B cell (primary cell): Measurements from ENCODE around the gene DNPH1. TPM values are rescaled to one million over a fixed set of nuclear protein-coding genes. Genes with fewer than 3 reads are reported as not detected.

Experiments
- ATAC-seq: fragments of 200-7000 bp; cut with Tn5 transposase; one replicate; pipeline ENCODE4 v1.10.0; 2021; ENCODE audit warnings: low read depth, mild to moderate bottlenecking, moderate number of reproducible peaks, moderate library complexity
- CTCF ChIA-PET: fragments of 350-600 bp; sonication (Branson Sonifier 250); formaldehyde crosslinking; loops from one replicate; lab custom pipeline; 2021; ENCODE audit warnings: antibody characterized with exemption, inconsistent platforms; lab: Charles Lee
- POLR2A ChIA-PET: fragments of 350-600 bp; sonication (Branson Sonifier 250); formaldehyde crosslinking; loops from one replicate; lab custom pipeline; 2021; ENCODE audit warnings: antibody characterized with exemption; lab: Charles Lee
- DNase-seq: peaks from one replicate; pipeline ENCODE4 v3.0.0; 2013
- H2AFZ ChIP-seq: 2 replicates; pipeline ENCODE4 v1.6.1; 2012; ENCODE audit warnings: mild to moderate bottlenecking, low read depth, low read length; ENCODE audit not compliant: insufficient read depth, poor library complexity, severe bottlenecking
- H3K27ac ChIP-seq, 2 donors: 1 replicate in 1 of 2; 2 replicates in 1 of 2; pipeline ENCODE4 v1.5.1; 2012 to 2013; ENCODE audit warnings: low read length in 2 of 2, mild to moderate bottlenecking in 2 of 2, moderate library complexity in 1 of 2
- H3K27me3 ChIP-seq, 4 experiments: fragments of 200-600 bp in 1 of 4; sonication (generic) in 1 of 4; replicated peaks in 1 of 4; 1 replicate in 2 of 4; 2 replicates in 2 of 4; pipeline versions ENCODE4 v1.6.1 to v1.7.0; 2013 to 2016; ENCODE audit warnings: low read length in 3 of 4, mild to moderate bottlenecking in 2 of 4, mixed read lengths in 1 of 4, moderate library complexity in 1 of 4; ENCODE audit not compliant: insufficient read depth in 4 of 4, control insufficient read depth in 3 of 4; ENCODE audit errors: control extremely low read depth in 1 of 4
- H3K36me3 ChIP-seq, 2 experiments: replicated peaks in 1 of 2; 1 replicate in 1 of 2; 2 replicates in 1 of 2; pipeline versions ENCODE4 v1.6.1 to v1.7.1; 2013; ENCODE audit warnings: low read length in 1 of 2; ENCODE audit not compliant: insufficient read depth in 2 of 2, control insufficient read depth in 1 of 2; ENCODE audit errors: control extremely low read depth in 1 of 2, extremely low read depth in 1 of 2
- H3K4me1 ChIP-seq, 2 donors: fragments of 200-600 bp in 1 of 2; sonication (generic) in 1 of 2; 1 replicate in 1 of 2; 2 replicates in 1 of 2; pipeline versions ENCODE4 v1.5.1 to v1.6.1; 2013 to 2017; ENCODE audit warnings: low read length in 2 of 2; ENCODE audit not compliant: control insufficient read depth in 2 of 2, insufficient read depth in 2 of 2
- H3K4me2 ChIP-seq: replicated peaks from 2 replicates; pipeline ENCODE3; 2012; ENCODE audit warnings: mild to moderate bottlenecking, low read depth, low read length; ENCODE audit not compliant: poor library complexity, severe bottlenecking
- H3K4me3 ChIP-seq, 5 experiments: fragments of 200-600 bp in 1 of 5; sonication (generic) in 1 of 5; 1 replicate in 3 of 5; 2 replicates in 2 of 5; pipeline versions ENCODE4 v1.5.1 to v1.7.0; 2011 to 2016; ENCODE audit warnings: low read length in 4 of 5, mild to moderate bottlenecking in 4 of 5, low read depth in 2 of 5, control low read depth in 1 of 5, moderate library complexity in 1 of 5; ENCODE audit not compliant: insufficient read depth in 1 of 5; ENCODE audit errors: control extremely low read depth in 1 of 5, extremely low read depth in 1 of 5
- H3K79me2 ChIP-seq: fragments of 200-600 bp; sonication (generic); one replicate; pipeline ENCODE4 v1.6.0; 2016; ENCODE audit warnings: low read length; ENCODE audit not compliant: control insufficient read depth, insufficient read depth
- H3K9ac ChIP-seq: fragments of 200-600 bp; sonication (generic); 2 replicates; pipeline ENCODE4 v1.6.1; 2017; ENCODE audit warnings: mild to moderate bottlenecking, low read length, moderate library complexity
- H3K9me3 ChIP-seq, 3 donors: one replicate each; pipeline versions ENCODE4 v1.6.1 to v1.7.1; 2013; ENCODE audit warnings: low read length in 2 of 3; ENCODE audit not compliant: control insufficient read depth in 2 of 3, insufficient read depth in 1 of 3; ENCODE audit errors: control extremely low read depth in 1 of 3
- H4K20me1 ChIP-seq: 2 replicates; pipeline ENCODE4 v1.6.0; 2012; ENCODE audit warnings: mild to moderate bottlenecking, low read length; ENCODE audit not compliant: insufficient read depth, control insufficient read depth, poor library complexity, severe bottlenecking
- H3K27ac Mint-ChIP-seq: one replicate; pipeline ENCODE4 v1.8.0; 2021; ENCODE audit warnings: mixed read lengths
- H3K27me3 Mint-ChIP-seq: one replicate; pipeline ENCODE4 v1.8.0; 2021; ENCODE audit warnings: mixed read lengths
- H3K4me1 Mint-ChIP-seq: one replicate; pipeline ENCODE4 v1.8.0; 2021; ENCODE audit warnings: mixed read lengths
- H3K4me3 Mint-ChIP-seq: one replicate; pipeline ENCODE4 v1.8.0; 2021; ENCODE audit warnings: mixed read lengths
- H3K9me3 Mint-ChIP-seq: one replicate; pipeline ENCODE4 v1.8.0; 2022; ENCODE audit warnings: mixed read lengths; ENCODE audit not compliant: insufficient read depth
- EZH2 ChIP-seq: IDR thresholded peaks from 2 replicates; pipeline ENCODE4 v1.6.1; 2012; ENCODE audit warnings: borderline replicate concordance, low read depth, mild to moderate bottlenecking, moderate library complexity, low read length; ENCODE audit not compliant: insufficient read depth, poor library complexity, severe bottlenecking
- WGBS: methylation state at CpG from one replicate; pipeline ENCODE4 v1.1.5; 2013; ENCODE audit warnings: missing lambda C conversion rate; ENCODE audit not compliant: insufficient coverage; 5-methylcytosine and 5-hydroxymethylcytosine counted together
- intact Hi-C: fragments of 100-400 bp; cut with micrococcal nuclease; formaldehyde crosslinking; loops from one replicate; pipeline ENCODE4 v1.10.0; 2022
- polyA plus RNA-seq: library from polyadenylated mRNA; depleted of rRNA; stranded (reverse); fragments of >200 nt; gene quantifications from 2 replicates; pipeline ENCODE4 v1.2.3, GENCODE V29; 2012
- total RNA-seq, 2 donors: library from RNA; stranded (reverse); fragments of 120-200 nt in 1 of 2; gene quantifications; 1 replicate in 1 of 2; 2 replicates in 1 of 2; pipeline versions ENCODE4 v1.2.3 to v1.2.4, GENCODE V29; 2013 to 2022
- TF ChIP-seq, protein P1 (sequence below): fragments of 200-600 bp; IDR thresholded peaks from one replicate; pipeline ENCODE4 v1.8.0; 2022; ENCODE audit warnings: antibody characterized with exemption, mild to moderate bottlenecking

Gene DNPH1
- total and polyA plus RNA-seq, 2 donors (not counting 1 experiment from before 2014, with no cell fraction given), result 29.0 to 52.8 TPM

DNA sequence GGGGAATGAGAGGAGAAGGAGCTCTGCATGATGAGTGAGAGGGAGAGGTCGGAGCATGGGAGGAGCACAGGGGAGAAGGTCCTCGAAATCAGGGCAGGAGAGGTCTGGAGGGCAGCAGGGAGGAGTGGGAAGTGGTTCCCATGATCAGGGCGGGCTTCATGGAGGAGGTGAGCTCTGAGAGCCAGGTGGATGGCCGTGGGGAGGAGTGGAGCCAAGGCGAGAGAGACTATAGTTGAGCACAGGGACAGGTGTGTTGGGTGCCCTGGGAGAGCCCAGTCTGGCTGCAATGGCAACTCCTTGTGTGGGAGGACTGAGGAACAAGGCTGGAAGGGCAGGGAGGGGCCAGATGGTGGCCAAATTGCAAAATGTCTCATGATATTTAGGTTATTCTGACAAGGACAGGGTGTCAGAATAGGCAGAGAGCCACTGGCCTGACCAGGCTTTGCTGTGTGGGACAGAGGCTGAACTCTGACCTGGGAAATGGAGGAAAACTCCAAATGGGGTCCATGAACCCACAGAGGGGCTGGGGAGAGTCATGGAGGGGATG lies 35.4 kb upstream of the DNPH1 start:
- Histone ChIP-seq H3K4me3 (no peak overlapping the region), H3K4me1 (peaks cover 5 to 9% of the 10 kb centered on the region in 2 donors), H3K79me2 (no peaks in the 10 kb centered on the region), H3K27ac (no peak overlapping the region), H3K9me3 (peaks cover 0 to 3% (median 0%) of the 10 kb centered on the region in 3 donors), H3K36me3 (no peaks in the 10 kb centered on the region), H3K27me3 (peaks cover 0 to 11% (median 5%) of the 10 kb centered on the region in 4 experiments), H2AFZ (no peak overlapping the region), H3K9ac (no peak overlapping the region), H3K4me2 (no peak overlapping the region), H4K20me1 (no peaks in the 10 kb centered on the region)
- ChIA-PET POLR2A (interaction anchor here (0.5 to 0.6 kb wide), 2 partner anchors 212 to 1144 kb away, joined by 4 read pairs; no protein-coding TSS in a partner anchor), CTCF (interaction anchor here (1.2 to 6.6 kb wide), 14 partner anchors 8 to 253 kb away, joined by 3 to 73 read pairs (median 6); partner anchors contain the start of genes CRIP3 and POLR1C)
- intact Hi-C loops, result loop anchor here (5.0 kb wide), 1 partner anchor 193 kb away; the partner anchor contains the start of gene DLK2
- no peak for DNase-seq
- Mint-ChIP-seq H3K4me1 (peaks cover 14% of the 10 kb centered on the region), H3K27me3 (peaks cover 8% of the 10 kb centered on the region), H3K27ac (no peak overlapping the region), H3K4me3 (no peak overlapping the region), H3K9me3 (no peaks in the 10 kb centered on the region)
- TF ChIP-seq EZH2, result no peak
- TF ChIP-seq, protein P1, sequence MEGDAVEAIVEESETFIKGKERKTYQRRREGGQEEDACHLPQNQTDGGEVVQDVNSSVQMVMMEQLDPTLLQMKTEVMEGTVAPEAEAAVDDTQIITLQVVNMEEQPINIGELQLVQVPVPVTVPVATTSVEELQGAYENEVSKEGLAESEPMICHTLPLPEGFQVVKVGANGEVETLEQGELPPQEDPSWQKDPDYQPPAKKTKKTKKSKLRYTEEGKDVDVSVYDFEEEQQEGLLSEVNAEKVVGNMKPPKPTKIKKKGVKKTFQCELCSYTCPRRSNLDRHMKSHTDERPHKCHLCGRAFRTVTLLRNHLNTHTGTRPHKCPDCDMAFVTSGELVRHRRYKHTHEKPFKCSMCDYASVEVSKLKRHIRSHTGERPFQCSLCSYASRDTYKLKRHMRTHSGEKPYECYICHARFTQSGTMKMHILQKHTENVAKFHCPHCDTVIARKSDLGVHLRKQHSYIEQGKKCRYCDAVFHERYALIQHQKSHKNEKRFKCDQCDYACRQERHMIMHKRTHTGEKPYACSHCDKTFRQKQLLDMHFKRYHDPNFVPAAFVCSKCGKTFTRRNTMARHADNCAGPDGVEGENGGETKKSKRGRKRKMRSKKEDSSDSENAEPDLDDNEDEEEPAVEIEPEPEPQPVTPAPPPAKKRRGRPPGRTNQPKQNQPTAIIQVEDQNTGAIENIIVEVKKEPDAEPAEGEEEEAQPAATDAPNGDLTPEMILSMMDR, result no peak
- ATAC-seq, result no peak
- WGBS, result 91% methylated on average over 5 of the region's 5 CpGs
